ENCODE data around the gene GFPT1. TPM values are rescaled to one million over a fixed set of nuclear protein-coding genes. Genes with fewer than 3 reads are reported as not detected.
A peak's percentile ranks its signal among the peaks of the same experiment; 100 is the strongest.

Gene GFPT1
- total and polyA plus RNA-seq, 12 donors = 5.5 to 96.5 (median 29.0) TPM

GRCh38 chr2:69345434-69345833 lies 41.6 kb downstream of the GFPT1 start:
- Histone ChIP-seq H3K4me3 (no peak overlapping the region), H3K27ac (no peak overlapping the region), H3K36me3 (replicated peaks in 1 of 2) (peaks cover 0 to 83% of the 10 kb centered on the region in 2 donors), H3K4me1 (replicated peaks in 1 of 2) (peaks cover 0 to 7% of the 10 kb centered on the region in 2 donors), H3K27me3 (no peaks in the 10 kb centered on the region), H3K9me3 (replicated peaks in 1 of 3) (no peaks in the 10 kb centered on the region)
- TF ChIP-seq POLR2A (IDR thresholded peaks at IDR 0.05) = no peak
- TF ChIP-seq, protein P1, sequence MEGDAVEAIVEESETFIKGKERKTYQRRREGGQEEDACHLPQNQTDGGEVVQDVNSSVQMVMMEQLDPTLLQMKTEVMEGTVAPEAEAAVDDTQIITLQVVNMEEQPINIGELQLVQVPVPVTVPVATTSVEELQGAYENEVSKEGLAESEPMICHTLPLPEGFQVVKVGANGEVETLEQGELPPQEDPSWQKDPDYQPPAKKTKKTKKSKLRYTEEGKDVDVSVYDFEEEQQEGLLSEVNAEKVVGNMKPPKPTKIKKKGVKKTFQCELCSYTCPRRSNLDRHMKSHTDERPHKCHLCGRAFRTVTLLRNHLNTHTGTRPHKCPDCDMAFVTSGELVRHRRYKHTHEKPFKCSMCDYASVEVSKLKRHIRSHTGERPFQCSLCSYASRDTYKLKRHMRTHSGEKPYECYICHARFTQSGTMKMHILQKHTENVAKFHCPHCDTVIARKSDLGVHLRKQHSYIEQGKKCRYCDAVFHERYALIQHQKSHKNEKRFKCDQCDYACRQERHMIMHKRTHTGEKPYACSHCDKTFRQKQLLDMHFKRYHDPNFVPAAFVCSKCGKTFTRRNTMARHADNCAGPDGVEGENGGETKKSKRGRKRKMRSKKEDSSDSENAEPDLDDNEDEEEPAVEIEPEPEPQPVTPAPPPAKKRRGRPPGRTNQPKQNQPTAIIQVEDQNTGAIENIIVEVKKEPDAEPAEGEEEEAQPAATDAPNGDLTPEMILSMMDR (IDR thresholded peaks at IDR 0.05) = no peak
- DNase-seq = no peak
- intact Hi-C loops (cut with DNase I) = no loop called here

DNA sequence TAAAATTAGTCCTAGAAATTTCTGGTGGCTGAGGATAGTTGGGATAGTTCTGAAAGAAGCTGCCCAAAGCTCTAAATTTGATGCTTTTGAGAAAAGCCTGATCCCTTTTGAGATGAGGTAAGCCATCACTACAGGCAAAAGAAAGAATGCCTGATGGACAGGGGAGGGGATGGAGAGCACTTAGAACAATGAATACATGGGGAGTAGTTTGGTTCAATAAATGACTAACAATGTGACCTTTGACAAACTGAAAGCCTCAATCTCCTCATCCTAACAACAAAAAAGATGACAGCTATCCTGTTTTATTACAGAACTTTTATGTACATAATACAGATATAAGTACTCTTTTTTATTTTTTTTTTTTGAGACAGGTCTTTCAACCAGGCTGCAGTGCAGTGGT lies 42.7 kb downstream of the GFPT1 start:
- intact Hi-C loops (cut with DNase I) = no loop called here
- H3K9me3 ChIP-seq (replicated peaks in 1 of 3) = no peaks in the 10 kb centered on the region
- peaks cover 0 to 14% of the 10 kb centered on the region in 2 donors for H3K4me1 ChIP-seq (replicated peaks in 1 of 2)
- TF ChIP-seq, protein P1 (IDR thresholded peaks at IDR 0.05) = no peak
- no peak for TF ChIP-seq POLR2A (IDR thresholded peaks at IDR 0.05)
- no peak for DNase-seq
- H3K4me3 ChIP-seq = no peak overlapping the region
- peaks cover 0 to 81% of the 10 kb centered on the region in 2 donors for H3K36me3 ChIP-seq (replicated peaks in 1 of 2)
- no peaks in the 10 kb centered on the region for H3K27me3 ChIP-seq
- no peak overlapping the region for H3K27ac ChIP-seq

GRCh38 chr2:69340101-69340775 lies 46.8 kb downstream of the GFPT1 start:
- Histone ChIP-seq H3K36me3 (replicated peaks in 1 of 2) (peaks cover 0 to 74% of the 10 kb centered on the region in 2 donors), H3K27me3 (no peaks in the 10 kb centered on the region), H3K27ac (no peak overlapping the region), H3K9me3 (replicated peaks in 1 of 3) (no peaks in the 10 kb centered on the region), H3K4me3 (no peak overlapping the region), H3K4me1 (replicated peaks in 1 of 2) (peaks cover 0 to 14% of the 10 kb centered on the region in 2 donors)
- intact Hi-C loops (cut with DNase I) = no loop called here
- TF ChIP-seq, protein P1 (IDR thresholded peaks at IDR 0.05) = no peak
- no peak for TF ChIP-seq POLR2A (IDR thresholded peaks at IDR 0.05)
- 26 to 46% (median 39%) methylated on average over 3 of the region's 3 CpGs for WGBS, 4 donors
- DNase-seq = peak in 1 of 7 donors; percentile 10

DNA sequence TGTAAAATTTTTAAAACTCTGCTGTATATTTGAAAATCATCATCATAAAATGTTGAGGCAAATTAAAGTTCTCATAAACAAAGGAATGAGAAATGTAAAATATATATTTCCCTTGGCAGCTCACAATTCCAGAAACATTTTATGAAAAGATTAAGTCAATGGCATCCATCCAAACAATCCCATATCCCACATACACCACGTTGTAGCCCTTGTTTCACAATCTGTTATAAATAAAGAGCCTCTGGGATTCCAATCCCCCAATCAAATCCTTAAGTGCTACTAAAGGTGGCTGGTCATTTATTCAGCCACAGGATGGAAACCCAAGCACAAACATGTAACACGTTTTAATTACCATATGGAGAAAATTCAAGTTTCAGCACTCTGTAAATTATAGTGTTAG lies 51.7 kb downstream of the GFPT1 start:
- no peak for DNase-seq
- Histone ChIP-seq H3K4me3 (no peak overlapping the region), H3K36me3 (replicated peaks in 1 of 2) (peaks cover 0 to 32% of the 10 kb centered on the region in 2 donors), H3K4me1 (replicated peaks in 1 of 2) (peaks cover 0 to 6% of the 10 kb centered on the region in 2 donors), H3K9me3 (replicated peaks in 1 of 3) (no peaks in the 10 kb centered on the region), H3K27ac (no peak overlapping the region), H3K27me3 (no peaks in the 10 kb centered on the region)
- intact Hi-C loops (cut with DNase I) = no loop called here
- 63 to 78% (median 72%) methylated on average over 2 of the region's 2 CpGs for WGBS, 4 donors
- TF ChIP-seq POLR2A (IDR thresholded peaks at IDR 0.05) = no peak
- TF ChIP-seq, protein P1 (IDR thresholded peaks at IDR 0.05) = no peak

All from adrenal gland (tissue), 12 donors.